Tibial artery (tissue), 4 donors: Measurements from ENCODE around the gene SLC34A3.

Source experiments
- DNase-seq, 2 donors: peaks; one replicate each; pipeline ENCODE4 v3.0.0-alpha.2; 2019
- H3K27ac ChIP-seq, 2 donors: fragments of 200-600 bp; sonication (generic) in 1 of 2; 1 replicate in 1 of 2; 2 replicates in 1 of 2; pipeline ENCODE4 v1.5.1; 2018 to 2019; ENCODE audit warnings: mild to moderate bottlenecking in 1 of 2
- H3K27me3 ChIP-seq, 2 donors: fragments of 200-600 bp; sonication (generic) in 1 of 2; one replicate each; pipeline versions ENCODE4 v1.5.1 to v1.6.0; 2016 to 2019
- H3K36me3 ChIP-seq, 3 donors: fragments of 200-600 bp; sonication (generic) in 2 of 3; one replicate each; pipeline ENCODE4 v1.5.1; 2016 to 2019; ENCODE audit warnings: mild to moderate bottlenecking in 2 of 3
- H3K4me1 ChIP-seq, 4 donors: fragments of 200-600 bp; sonication (generic) in 2 of 4; 1 replicate in 3 of 4; 2 replicates in 1 of 4; pipeline ENCODE4 v1.5.1; 2016 to 2019
- H3K4me3 ChIP-seq, 2 donors: fragments of 200-600 bp; sonication (generic) in 1 of 2; 1 replicate in 1 of 2; 2 replicates in 1 of 2; pipeline ENCODE4 v1.5.1; 2018 to 2019; ENCODE audit warnings: mild to moderate bottlenecking in 2 of 2
- H3K9me3 ChIP-seq, 3 donors: fragments of 200-600 bp; sonication (generic) in 1 of 3; one replicate each; pipeline ENCODE4 v1.5.1; 2016 to 2019
- intact Hi-C: fragments of 100-400 bp; cut with DNase I; formaldehyde crosslinking; loops from one replicate; pipeline ENCODE4 v1.15.0; 2023; ENCODE audit warnings: low total_unique reads
- TF ChIP-seq, protein P1 (sequence below), 2 experiments: fragments of 200-600 bp in 1 of 2; fragments of 450-650 bp in 1 of 2; IDR thresholded peaks; one replicate each; pipeline ENCODE4 v1.5.1; 2017 to 2019; ENCODE audit warnings: antibody characterized with exemption in 2 of 2, mild to moderate bottlenecking in 1 of 2, moderate library complexity in 1 of 2

SLC34A3 gene

DNA sequence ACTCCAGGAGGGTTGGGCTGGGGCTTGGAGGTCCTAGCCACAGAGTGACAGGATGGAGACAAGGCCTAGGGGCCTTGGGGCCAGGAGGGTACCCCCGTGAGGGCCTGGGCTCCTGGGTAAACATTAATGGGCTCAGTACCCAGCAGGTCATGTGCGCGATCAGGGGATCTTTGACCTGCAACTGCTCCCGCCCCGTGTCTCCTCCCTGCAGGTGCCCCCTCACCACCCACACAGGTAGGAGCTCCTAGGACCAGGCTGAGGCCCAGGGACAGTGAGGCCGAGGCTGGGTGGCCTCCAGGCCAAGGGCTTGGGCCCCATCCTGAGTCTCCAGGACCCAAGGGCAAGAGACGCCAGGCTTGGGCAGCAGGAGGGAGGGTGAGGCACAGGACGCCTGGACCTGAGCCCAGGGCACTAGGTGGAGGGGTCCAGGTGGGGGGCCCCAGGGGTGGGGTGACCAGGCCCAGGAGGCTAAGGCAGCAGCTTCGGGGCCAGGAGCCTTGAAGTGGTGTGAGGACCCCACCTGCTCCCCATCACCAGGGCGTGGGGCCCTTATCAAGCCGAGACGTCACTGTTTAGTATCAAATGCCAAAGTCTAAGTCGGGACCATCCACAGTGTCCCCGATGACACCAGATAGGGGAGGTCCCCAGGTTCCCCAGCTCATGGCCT is at the start of gene SLC34A3:
TSS of gene SLC34A3 (plus strand) at position 197 of the 667 bp plus-strand sequence. CDS start 802 bp downstream, outside the sequence.
- intact Hi-C loops, result loop anchor here (2.0 kb wide), 1 partner anchor 108 kb away; no protein-coding TSS in a partner anchor
- no peaks in the 10 kb centered on the region for H3K36me3 ChIP-seq
- H3K4me3 ChIP-seq, result no peak within 1 kb of the TSS
- no peak for DNase-seq
- peaks cover 0 to 86% of the 10 kb centered on the region in 2 donors for H3K27me3 ChIP-seq
- TF ChIP-seq, protein P1, sequence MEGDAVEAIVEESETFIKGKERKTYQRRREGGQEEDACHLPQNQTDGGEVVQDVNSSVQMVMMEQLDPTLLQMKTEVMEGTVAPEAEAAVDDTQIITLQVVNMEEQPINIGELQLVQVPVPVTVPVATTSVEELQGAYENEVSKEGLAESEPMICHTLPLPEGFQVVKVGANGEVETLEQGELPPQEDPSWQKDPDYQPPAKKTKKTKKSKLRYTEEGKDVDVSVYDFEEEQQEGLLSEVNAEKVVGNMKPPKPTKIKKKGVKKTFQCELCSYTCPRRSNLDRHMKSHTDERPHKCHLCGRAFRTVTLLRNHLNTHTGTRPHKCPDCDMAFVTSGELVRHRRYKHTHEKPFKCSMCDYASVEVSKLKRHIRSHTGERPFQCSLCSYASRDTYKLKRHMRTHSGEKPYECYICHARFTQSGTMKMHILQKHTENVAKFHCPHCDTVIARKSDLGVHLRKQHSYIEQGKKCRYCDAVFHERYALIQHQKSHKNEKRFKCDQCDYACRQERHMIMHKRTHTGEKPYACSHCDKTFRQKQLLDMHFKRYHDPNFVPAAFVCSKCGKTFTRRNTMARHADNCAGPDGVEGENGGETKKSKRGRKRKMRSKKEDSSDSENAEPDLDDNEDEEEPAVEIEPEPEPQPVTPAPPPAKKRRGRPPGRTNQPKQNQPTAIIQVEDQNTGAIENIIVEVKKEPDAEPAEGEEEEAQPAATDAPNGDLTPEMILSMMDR (IDR thresholded peaks at IDR 0.05), result no peak
- no peak within 1 kb of the TSS for H3K27ac ChIP-seq
- H3K4me1 ChIP-seq, result peaks cover 0 to 24% (median 3%) of the 10 kb centered on the region in 4 donors
- H3K9me3 ChIP-seq, result no peaks in the 10 kb centered on the region

DNA sequence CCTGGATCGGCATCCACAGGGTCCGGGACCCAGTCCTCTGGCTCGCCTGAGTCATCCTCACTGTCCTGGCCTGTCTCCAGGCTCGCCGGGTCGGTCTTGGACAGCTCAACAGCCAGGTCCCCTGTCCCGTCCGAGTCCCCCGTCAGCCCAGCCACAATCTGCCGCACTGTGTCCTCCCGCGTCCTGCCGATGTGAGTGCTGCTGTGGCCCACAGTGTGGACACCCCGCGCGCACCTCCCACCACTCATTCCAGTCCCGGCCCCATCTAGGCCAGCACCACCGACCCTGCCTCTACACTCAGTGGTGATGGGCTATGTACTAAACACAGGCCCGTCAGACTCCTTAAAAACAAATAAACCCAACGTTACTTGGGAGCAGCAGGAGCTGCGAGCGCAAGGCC is 49.0 kb upstream of the SLC34A3 start:
- intact Hi-C loops, result no loop called here
- peaks cover 65 to 100% (median 78%) of the 10 kb centered on the region in 3 donors for H3K36me3 ChIP-seq
- H3K4me3 ChIP-seq, result no peak overlapping the region
- no peaks in the 10 kb centered on the region for H3K9me3 ChIP-seq
- DNase-seq, result no peak
- H3K27me3 ChIP-seq, result no peaks in the 10 kb centered on the region
- peaks cover 0 to 18% (median 11%) of the 10 kb centered on the region in 4 donors for H3K4me1 ChIP-seq
- TF ChIP-seq, protein P1 (IDR thresholded peaks at IDR 0.05), result no peak
- no peak overlapping the region for H3K27ac ChIP-seq

DNA sequence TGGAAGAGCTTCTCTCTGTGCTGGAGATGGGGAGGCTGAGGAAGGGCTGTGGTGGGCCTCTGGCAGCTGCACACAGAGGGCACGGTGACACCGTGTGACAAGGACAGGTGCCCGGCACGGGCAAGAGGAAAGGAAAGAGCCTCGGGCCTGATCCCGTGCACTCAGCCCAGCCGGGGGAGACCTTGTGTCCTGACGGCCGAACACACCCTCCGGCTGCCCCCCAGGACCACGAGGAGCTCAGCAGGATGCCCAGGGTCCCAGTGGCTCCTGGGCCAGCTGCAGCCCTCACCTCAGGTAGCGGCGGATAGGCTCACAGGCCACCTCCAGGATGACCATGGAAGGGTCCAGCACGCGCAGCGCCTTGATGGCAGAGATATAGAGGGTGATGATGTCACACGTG is 47.9 kb upstream of the SLC34A3 start:
- DNase-seq, result no peak
- intact Hi-C loops, result no loop called here
- peaks cover 65 to 91% (median 78%) of the 10 kb centered on the region in 3 donors for H3K36me3 ChIP-seq

DNA sequence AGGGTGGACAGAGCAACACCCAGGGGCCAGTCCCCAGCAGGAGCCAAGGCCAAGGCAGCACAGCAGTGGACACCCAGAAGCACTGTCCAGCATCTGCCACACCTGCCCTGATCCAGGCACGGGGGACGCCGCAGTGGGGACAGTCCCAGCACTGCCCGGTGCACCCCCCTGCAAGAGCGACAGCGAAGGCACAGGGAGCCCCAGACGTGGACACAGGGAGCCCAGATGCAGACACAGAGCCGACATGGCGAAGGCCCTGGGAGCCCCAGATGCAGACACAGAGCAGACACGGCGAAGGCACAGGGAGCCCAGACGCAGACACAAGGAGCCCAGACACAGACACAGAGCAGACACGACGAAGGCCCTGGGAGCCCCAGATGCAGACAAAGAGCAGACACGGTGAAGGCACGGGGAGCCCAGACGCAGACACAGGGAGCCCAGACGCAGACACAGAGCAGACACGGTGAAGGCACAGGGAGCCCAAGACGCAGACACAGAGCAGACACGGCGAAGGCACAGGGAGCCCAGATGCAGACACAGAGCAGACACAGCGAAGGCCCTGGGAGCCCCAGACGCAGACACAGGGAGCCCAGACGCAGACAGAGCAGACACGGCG is 46.6 kb upstream of the SLC34A3 start:
- DNase-seq, result no peak
- H3K4me1 ChIP-seq, result peaks cover 8 to 32% (median 24%) of the 10 kb centered on the region in 4 donors
- no peak overlapping the region for H3K4me3 ChIP-seq
- intact Hi-C loops, result no loop called here
- TF ChIP-seq, protein P1 (IDR thresholded peaks at IDR 0.05), result no peak
- H3K36me3 ChIP-seq, result peaks cover 65 to 78% (median 73%) of the 10 kb centered on the region in 3 donors
- no peak overlapping the region for H3K27ac ChIP-seq
- no peaks in the 10 kb centered on the region for H3K27me3 ChIP-seq
- no peaks in the 10 kb centered on the region for H3K9me3 ChIP-seq

More for the DNA sequence above, 47.9 kb upstream of the SLC34A3 start:
- H3K27me3 ChIP-seq, result no peaks in the 10 kb centered on the region
- H3K4me3 ChIP-seq, result no peak overlapping the region
- peaks cover 8 to 30% (median 22%) of the 10 kb centered on the region in 4 donors for H3K4me1 ChIP-seq
- TF ChIP-seq, protein P1 (IDR thresholded peaks at IDR 0.05), result no peak
- H3K27ac ChIP-seq, result no peak overlapping the region
- H3K9me3 ChIP-seq, result no peaks in the 10 kb centered on the region

DNA sequence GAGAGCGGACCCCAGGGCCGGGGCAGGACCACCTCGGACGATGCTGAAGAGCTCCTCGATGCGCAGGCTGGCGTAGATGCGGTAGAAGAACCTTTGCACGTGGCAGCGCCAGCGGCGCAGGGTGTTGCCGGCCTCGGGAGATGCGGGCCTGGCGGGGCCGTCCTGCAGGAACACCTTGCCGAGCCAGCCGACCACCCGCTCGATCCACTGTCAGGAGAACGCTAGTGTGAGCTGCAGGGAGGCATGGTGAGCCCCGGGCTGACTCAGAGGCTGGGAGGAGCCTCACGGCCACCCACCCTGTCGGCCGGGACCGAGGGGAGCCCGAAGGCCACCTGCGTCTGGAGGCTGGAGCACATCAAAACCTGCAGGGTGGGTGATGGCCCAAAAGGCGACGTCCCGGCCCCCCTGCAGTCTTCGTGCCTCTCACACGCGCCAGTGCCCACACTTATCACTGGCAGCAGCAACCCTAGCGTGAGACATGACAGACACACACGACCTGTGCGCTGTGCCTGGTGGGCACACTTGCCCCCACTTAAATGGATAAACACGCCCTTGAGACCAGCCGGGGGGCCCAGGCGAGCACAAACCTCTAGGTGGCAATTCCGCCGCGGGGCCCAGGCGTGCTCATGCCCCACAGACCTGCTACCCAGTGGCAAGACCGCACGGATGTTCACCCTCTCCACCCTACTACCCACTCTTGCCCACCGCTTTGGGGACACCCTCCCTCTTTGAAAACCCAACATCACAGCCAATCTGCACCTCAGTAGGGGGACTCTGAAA is 45.6 kb upstream of the SLC34A3 start:
- Histone ChIP-seq H3K4me1 (peaks cover 15 to 42% (median 33%) of the 10 kb centered on the region in 4 donors), H3K27ac (no peak overlapping the region), H3K9me3 (no peaks in the 10 kb centered on the region), H3K36me3 (peaks cover 56 to 72% (median 67%) of the 10 kb centered on the region in 3 donors), H3K27me3 (no peaks in the 10 kb centered on the region), H3K4me3 (no peak overlapping the region)
- TF ChIP-seq, protein P1 (IDR thresholded peaks at IDR 0.05), result no peak
- DNase-seq, result no peak
- intact Hi-C loops, result loop anchor here (5.0 kb wide), 1 partner anchor 37 kb away; the partner anchor contains the start of gene RNF208
